Hepatocyte (in vitro differentiated cells): Measurements from ENCODE around the gene HOMER1. TPM values are rescaled to one million over a fixed set of nuclear protein-coding genes. Genes with fewer than 3 reads are reported as not detected.

Experiments
- DNase-seq: peaks from one replicate; pipeline ENCODE4 v3.0.0-alpha.2; 2016; ENCODE audit warnings: low spot score
- H2AFZ ChIP-seq: fragments of 200-600 bp; sonication (generic); 2 replicates; pipeline ENCODE4 v1.6.0; 2016; ENCODE audit warnings: antibody characterized with exemption, mild to moderate bottlenecking
- H3K27ac ChIP-seq: fragments of 200-600 bp; sonication (generic); 2 replicates; pipeline ENCODE4 v1.5.1; 2016; ENCODE audit warnings: mild to moderate bottlenecking
- H3K27me3 ChIP-seq: fragments of 200-600 bp; sonication (generic); 2 replicates; pipeline ENCODE4 v1.6.1; 2016
- H3K36me3 ChIP-seq: fragments of 200-600 bp; sonication (generic); replicated peaks from 2 replicates; pipeline ENCODE4 v1.5.1; 2016; ENCODE audit warnings: low read depth; ENCODE audit not compliant: insufficient read depth
- H3K4me1 ChIP-seq: fragments of 200-600 bp; sonication (generic); 2 replicates; pipeline ENCODE4 v1.5.1; 2016; ENCODE audit warnings: mild to moderate bottlenecking, moderate library complexity; ENCODE audit not compliant: insufficient read depth
- H3K4me2 ChIP-seq: fragments of 200-600 bp; sonication (generic); 2 replicates; pipeline ENCODE4 v1.6.0; 2016
- H3K4me3 ChIP-seq: fragments of 200-600 bp; sonication (generic); 2 replicates; pipeline ENCODE4 v1.5.1; 2016; ENCODE audit warnings: mild to moderate bottlenecking
- H3K79me2 ChIP-seq: fragments of 200-600 bp; sonication (generic); 2 replicates; pipeline ENCODE4 v1.6.0; 2017; ENCODE audit warnings: mild to moderate bottlenecking
- H3K9me2 ChIP-seq: fragments of 200-600 bp; sonication (generic); replicated peaks from 2 replicates; pipeline ENCODE4 v1.6.0; 2017; ENCODE audit warnings: mild to moderate bottlenecking; ENCODE audit not compliant: insufficient read depth
- H3K9me3 ChIP-seq: fragments of 200-600 bp; sonication (generic); 2 replicates; pipeline ENCODE4 v1.5.1; 2016; ENCODE audit warnings: low read depth, mild to moderate bottlenecking
- H4K20me1 ChIP-seq: fragments of 200-600 bp; sonication (generic); 2 replicates; pipeline ENCODE4 v1.6.0; 2016; ENCODE audit warnings: mild to moderate bottlenecking; ENCODE audit not compliant: insufficient read depth, poor library complexity, severe bottlenecking
- EZH2 ChIP-seq: fragments of 200-600 bp; sonication (generic); IDR thresholded peaks from 2 replicates; pipeline ENCODE4 v1.6.1; 2016; ENCODE audit warnings: antibody characterized with exemption, mild to moderate bottlenecking, borderline replicate concordance
- EZH2phosphoT487 ChIP-seq: fragments of 200-600 bp; sonication (generic); IDR thresholded peaks from one replicate; pipeline ENCODE4 v1.6.1; 2018; ENCODE audit warnings: antibody characterized with exemption, mild to moderate bottlenecking, low read depth, moderate library complexity; ENCODE audit not compliant: unreplicated experiment, severe bottlenecking
- WGBS: methylation state at CpG from one replicate; pipeline ENCODE4 v1.1.6; 2016; ENCODE audit warnings: low lambda C conversion rate; ENCODE audit errors: missing lambda C conversion rate; 5-methylcytosine and 5-hydroxymethylcytosine counted together
- polyA plus RNA-seq: library from polyadenylated mRNA; unstranded; fragments of >200 nt; fragmentation: Nextera tagmentation; extraction: Ambion mirVana; gene quantifications from 2 replicates; pipeline ENCODE4 v1.2.1, GENCODE V29; 2016
- total RNA-seq: library from RNA; depleted of rRNA; stranded (reverse); fragments of >200 nt; gene quantifications from 2 replicates; pipeline ENCODE4 v1.2.3, GENCODE V29; 2014
- TF ChIP-seq, protein P1 (sequence below): fragments of 200-600 bp; sonication (generic); IDR thresholded peaks from 2 replicates; pipeline ENCODE4 v1.5.1; 2016; ENCODE audit warnings: antibody characterized with exemption, mild to moderate bottlenecking; ENCODE audit not compliant: poor library complexity

HOMER1 gene
- total and polyA plus RNA-seq, 2 experiments from 2014 or later, result 12.0 to 14.2 TPM

DNA sequence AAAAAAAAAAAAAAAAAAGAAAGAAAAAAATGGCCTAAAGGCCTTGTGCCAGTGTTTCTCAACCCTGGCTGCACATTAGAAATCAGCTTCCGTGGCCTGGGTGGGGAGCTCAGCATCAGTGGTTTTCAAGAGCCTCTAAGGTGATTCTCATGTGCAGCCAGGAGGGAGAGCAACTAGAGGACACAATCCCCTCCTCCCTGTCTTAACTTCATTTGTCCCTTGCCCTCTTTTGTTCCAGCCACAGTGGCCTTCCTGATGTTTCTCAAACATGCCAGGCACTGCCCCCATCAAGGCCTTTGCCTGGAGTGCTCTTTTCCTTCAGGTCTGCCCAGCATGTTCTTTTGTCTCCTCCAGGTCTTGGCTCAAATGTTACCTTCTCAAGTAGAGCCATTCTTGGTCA is 42.4 kb downstream of the HOMER1 start:
- Histone ChIP-seq H3K27me3 (no peaks in the 10 kb centered on the region), H3K27ac (no peak overlapping the region), H3K79me2 (peaks cover 11% of the 10 kb centered on the region), H4K20me1 (no peaks in the 10 kb centered on the region), H3K4me2 (no peak overlapping the region), H3K9me3 (no peaks in the 10 kb centered on the region), H3K4me1 (no peaks in the 10 kb centered on the region), H3K4me3 (no peak overlapping the region), H2AFZ (no peak overlapping the region), H3K36me3 (no peaks in the 10 kb centered on the region), H3K9me2 (no peaks in the 10 kb centered on the region)
- 100% methylated on average over 1 of the region's 1 CpG for WGBS
- DNase-seq, result no peak
- TF ChIP-seq, protein P1, sequence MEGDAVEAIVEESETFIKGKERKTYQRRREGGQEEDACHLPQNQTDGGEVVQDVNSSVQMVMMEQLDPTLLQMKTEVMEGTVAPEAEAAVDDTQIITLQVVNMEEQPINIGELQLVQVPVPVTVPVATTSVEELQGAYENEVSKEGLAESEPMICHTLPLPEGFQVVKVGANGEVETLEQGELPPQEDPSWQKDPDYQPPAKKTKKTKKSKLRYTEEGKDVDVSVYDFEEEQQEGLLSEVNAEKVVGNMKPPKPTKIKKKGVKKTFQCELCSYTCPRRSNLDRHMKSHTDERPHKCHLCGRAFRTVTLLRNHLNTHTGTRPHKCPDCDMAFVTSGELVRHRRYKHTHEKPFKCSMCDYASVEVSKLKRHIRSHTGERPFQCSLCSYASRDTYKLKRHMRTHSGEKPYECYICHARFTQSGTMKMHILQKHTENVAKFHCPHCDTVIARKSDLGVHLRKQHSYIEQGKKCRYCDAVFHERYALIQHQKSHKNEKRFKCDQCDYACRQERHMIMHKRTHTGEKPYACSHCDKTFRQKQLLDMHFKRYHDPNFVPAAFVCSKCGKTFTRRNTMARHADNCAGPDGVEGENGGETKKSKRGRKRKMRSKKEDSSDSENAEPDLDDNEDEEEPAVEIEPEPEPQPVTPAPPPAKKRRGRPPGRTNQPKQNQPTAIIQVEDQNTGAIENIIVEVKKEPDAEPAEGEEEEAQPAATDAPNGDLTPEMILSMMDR, result no peak
- TF ChIP-seq EZH2, result no peak
- TF ChIP-seq EZH2phosphoT487, result no peak

DNA sequence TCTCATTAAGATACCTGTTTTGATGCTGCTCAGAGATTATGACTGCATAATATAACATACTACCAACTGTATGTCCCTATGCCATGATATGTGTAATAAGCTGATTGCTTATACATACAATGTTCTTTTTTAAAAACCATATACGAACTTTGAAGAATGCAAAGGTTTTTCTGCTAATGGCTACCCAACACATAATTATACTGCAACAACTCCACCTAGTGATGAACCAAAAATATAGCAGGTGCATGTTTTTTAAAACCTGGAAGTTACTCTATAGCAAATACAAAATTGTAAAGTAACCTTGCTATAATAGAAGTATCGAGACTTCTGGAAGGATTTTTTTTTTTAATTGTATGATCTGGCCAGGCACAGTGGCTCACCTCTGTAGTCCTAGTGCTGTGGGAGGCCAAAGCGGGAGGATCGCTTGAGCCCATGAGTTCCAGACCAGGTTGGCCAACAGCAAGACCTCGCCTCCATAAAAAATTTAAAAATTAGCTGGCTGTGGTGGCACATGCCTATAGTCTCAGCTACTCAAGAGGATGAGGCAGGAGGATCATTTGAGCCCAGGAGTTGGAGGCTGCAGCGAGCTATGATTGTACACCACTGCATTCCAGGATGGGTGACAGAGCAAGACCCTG is 49.1 kb downstream of the HOMER1 start:
- H3K27ac ChIP-seq, result no peak overlapping the region
- no peaks in the 10 kb centered on the region for H3K9me2 ChIP-seq
- H3K27me3 ChIP-seq, result no peaks in the 10 kb centered on the region
- no peak overlapping the region for H3K4me2 ChIP-seq
- H3K4me1 ChIP-seq, result no peaks in the 10 kb centered on the region
- TF ChIP-seq EZH2, result no peak
- TF ChIP-seq, protein P1, result peak; percentile 71
- no peak overlapping the region for H3K4me3 ChIP-seq
- H3K36me3 ChIP-seq, result no peaks in the 10 kb centered on the region
- H2AFZ ChIP-seq, result no peak overlapping the region
- no peaks in the 10 kb centered on the region for H4K20me1 ChIP-seq
- no peaks in the 10 kb centered on the region for H3K9me3 ChIP-seq
- peak; percentile 40 for DNase-seq
- H3K79me2 ChIP-seq, result peaks cover 11% of the 10 kb centered on the region
- WGBS, result 79% methylated on average over 6 of the region's 6 CpGs

DNA sequence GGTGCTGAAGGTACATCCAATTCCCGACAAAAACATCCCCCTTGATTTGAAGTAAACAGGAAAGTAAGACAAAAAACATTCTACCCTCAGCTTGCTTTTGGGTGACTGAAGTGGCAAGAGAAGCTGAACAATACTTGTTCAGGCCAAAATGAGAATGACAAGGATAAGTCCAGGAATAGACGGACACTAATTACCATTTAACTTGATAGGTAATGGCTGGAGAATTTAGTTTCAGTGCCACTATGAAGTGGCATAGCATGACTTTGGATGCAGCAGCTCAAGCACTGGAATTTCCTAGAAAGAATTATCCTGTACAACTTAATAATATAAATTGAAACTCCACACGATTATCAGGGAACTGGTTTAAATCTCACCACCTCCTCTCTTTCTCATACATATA is 49.7 kb downstream of the HOMER1 start:
- Histone ChIP-seq H3K9me2 (no peaks in the 10 kb centered on the region), H3K4me1 (no peaks in the 10 kb centered on the region), H3K4me2 (no peak overlapping the region), H3K27me3 (no peaks in the 10 kb centered on the region), H3K27ac (no peak overlapping the region), H2AFZ (no peak overlapping the region), H3K4me3 (no peak overlapping the region), H3K79me2 (peaks cover 11% of the 10 kb centered on the region), H4K20me1 (no peaks in the 10 kb centered on the region), H3K9me3 (no peaks in the 10 kb centered on the region), H3K36me3 (no peaks in the 10 kb centered on the region)
- no peak for DNase-seq
- TF ChIP-seq EZH2 (no peak), EZH2phosphoT487 (no peak)
- TF ChIP-seq, protein P1, result no peak
- WGBS, result 80% methylated on average over 3 of the region's 3 CpGs
